IPS DF 6.9 (cell line): ENCODE measurements around the gene ETV3.

Experiments
- DNase-seq: peaks from one replicate; pipeline ENCODE4 v3.0.0-alpha.2; 2013; ENCODE audit warnings: low read depth, low spot score
- H3K27ac ChIP-seq: one replicate; pipeline ENCODE4 v1.5.1; 2013; ENCODE audit warnings: low read length, control low read depth
- H3K27me3 ChIP-seq: 2 replicates; pipeline ENCODE4 v1.6.1; 2013; ENCODE audit warnings: mild to moderate bottlenecking, low read length; ENCODE audit not compliant: control insufficient read depth, insufficient read depth
- H3K36me3 ChIP-seq: 2 replicates; pipeline ENCODE4 v1.6.1; 2013; ENCODE audit warnings: low read length; ENCODE audit not compliant: control insufficient read depth, insufficient read depth
- H3K4me1 ChIP-seq: 2 replicates; pipeline ENCODE4 v1.6.1; 2013; ENCODE audit warnings: low read length; ENCODE audit not compliant: control insufficient read depth, insufficient read depth
- H3K4me3 ChIP-seq: 2 replicates; pipeline ENCODE4 v1.5.1; 2013; ENCODE audit warnings: mild to moderate bottlenecking, low read length
- H3K9me3 ChIP-seq: 2 replicates; pipeline ENCODE4 v1.6.1; 2013; ENCODE audit warnings: low read length, inconsistent platforms; ENCODE audit not compliant: control insufficient read depth, insufficient read depth
- WGBS: extraction: QIAGEN DNeasy Blood & Tissue Kit; methylation state at CpG from one replicate; pipeline ENCODE4 v1.1.7; 2013; ENCODE audit warnings: mixed read lengths, missing lambda C conversion rate; ENCODE audit not compliant: insufficient read length, insufficient coverage; 5-methylcytosine and 5-hydroxymethylcytosine counted together

ETV3 gene

GRCh38 chr1:157139052-157139715, 989 bp upstream of the ETV3 start:
- WGBS = 100% methylated on average over 2 of the region's 9 CpGs
- peak overlapping the region; percentile 67; the same call in 1 of the 2 replicates for H3K4me3 ChIP-seq

GRCh38 chr1:157137408-157138219, 581 bp downstream of the ETV3 start:
- Histone ChIP-seq H3K4me1 (no peaks in the 10 kb centered on the region; the same call in 1 of the 2 replicates), H3K27me3 (no peaks in the 10 kb centered on the region), H3K9me3 (no peaks in the 10 kb centered on the region), H3K4me3 (peak overlapping the region; percentile 67), H3K36me3 (peaks cover 14% of the 10 kb centered on the region; the same call in 1 of the 2 replicates), H3K27ac (no peak overlapping the region)
- no peak for DNase-seq
- no CpG with 5 or more reads among the region's 36 CpGs for WGBS

More at GRCh38 chr1:157139052-157139715, 989 bp upstream of the ETV3 start:
- DNase-seq = no peak
- no peaks in the 10 kb centered on the region for H3K9me3 ChIP-seq
- no peak overlapping the region for H3K27ac ChIP-seq
- H3K4me1 ChIP-seq = no peaks in the 10 kb centered on the region; the same call in 1 of the 2 replicates
- no peaks in the 10 kb centered on the region for H3K27me3 ChIP-seq
- peaks cover 12% of the 10 kb centered on the region; the same call in 1 of the 2 replicates for H3K36me3 ChIP-seq

GRCh38 chr1:157137046-157137407, 1.2 kb downstream of the ETV3 start:
- no peak for DNase-seq
- Histone ChIP-seq H3K4me3 (peak overlapping the region; percentile 67; the same call in 1 of the 2 replicates), H3K27me3 (no peaks in the 10 kb centered on the region), H3K27ac (no peak overlapping the region), H3K4me1 (no peaks in the 10 kb centered on the region; the same call in 1 of the 2 replicates), H3K36me3 (peaks cover 14% of the 10 kb centered on the region; the same call in 1 of the 2 replicates), H3K9me3 (no peaks in the 10 kb centered on the region)
- no CpG with 5 or more reads among the region's 4 CpGs for WGBS

- H3K4me1 ChIP-seq = no peaks in the 10 kb centered on the region; the same call in 1 of the 2 replicates
- H3K4me3 ChIP-seq = no peak overlapping the region
- no peaks in the 10 kb centered on the region for H3K27me3 ChIP-seq
- H3K36me3 ChIP-seq = peaks cover 14% of the 10 kb centered on the region; the same call in 1 of the 2 replicates
- WGBS = no CpG with 5 or more reads among the region's 4 CpGs
- H3K9me3 ChIP-seq = no peaks in the 10 kb centered on the region
- no peak for DNase-seq
- H3K27ac ChIP-seq = no peak overlapping the region
These were observed 2.1 kb downstream of the ETV3 start for GRCh38 chr1:157136133-157136532.

- H3K4me1 ChIP-seq = no peaks in the 10 kb centered on the region; the same call in 1 of the 2 replicates
- DNase-seq = no peak
- H3K4me3 ChIP-seq = no peak overlapping the region
- peaks cover 14% of the 10 kb centered on the region; the same call in 1 of the 2 replicates for H3K36me3 ChIP-seq
- H3K27ac ChIP-seq = no peak overlapping the region
- H3K27me3 ChIP-seq = no peaks in the 10 kb centered on the region
- no peaks in the 10 kb centered on the region for H3K9me3 ChIP-seq
- WGBS = no CpG with 5 or more reads among the region's 1 CpG
These were observed 2.5 kb downstream of the ETV3 start for GRCh38 chr1:157135646-157136045.

- Histone ChIP-seq H3K36me3 (peaks cover 14% of the 10 kb centered on the region; the same call in 1 of the 2 replicates), H3K9me3 (no peaks in the 10 kb centered on the region), H3K4me1 (no peaks in the 10 kb centered on the region; the same call in 1 of the 2 replicates), H3K27me3 (no peaks in the 10 kb centered on the region), H3K27ac (no peak overlapping the region), H3K4me3 (no peak overlapping the region)
- DNase-seq = no peak
- no CpG with 5 or more reads among the region's 2 CpGs for WGBS
These were observed 3.1 kb downstream of the ETV3 start for GRCh38 chr1:157135070-157135469.

- H3K36me3 ChIP-seq = peaks cover 14% of the 10 kb centered on the region; the same call in 1 of the 2 replicates
- H3K9me3 ChIP-seq = no peaks in the 10 kb centered on the region
- H3K27ac ChIP-seq = no peak overlapping the region
- no peaks in the 10 kb centered on the region for H3K4me1 ChIP-seq
- WGBS = 100% methylated on average over 3 of the region's 4 CpGs
- no peak for DNase-seq
- no peak overlapping the region for H3K4me3 ChIP-seq
- H3K27me3 ChIP-seq = no peaks in the 10 kb centered on the region
These were observed 3.8 kb downstream of the ETV3 start for GRCh38 chr1:157134442-157134841.

GRCh38 chr1:157133426-157133825, 4.8 kb downstream of the ETV3 start:
- H3K4me3 ChIP-seq = no peak overlapping the region
- no peaks in the 10 kb centered on the region for H3K9me3 ChIP-seq
- no peak overlapping the region for H3K27ac ChIP-seq
- DNase-seq = no peak
- H3K4me1 ChIP-seq = no peaks in the 10 kb centered on the region
- H3K27me3 ChIP-seq = no peaks in the 10 kb centered on the region
- no CpG with 5 or more reads among the region's 2 CpGs for WGBS
- H3K36me3 ChIP-seq = peaks cover 14% of the 10 kb centered on the region; the same call in 1 of the 2 replicates

- H3K4me1 ChIP-seq = no peaks in the 10 kb centered on the region
These were observed 5.5 kb downstream of the ETV3 start for GRCh38 chr1:157132616-157133167.

GRCh38 chr1:157132111-157132510, 6.1 kb downstream of the ETV3 start:
- Histone ChIP-seq H3K27me3 (no peaks in the 10 kb centered on the region), H3K36me3 (peaks cover 14% of the 10 kb centered on the region; the same call in 1 of the 2 replicates), H3K27ac (no peak overlapping the region), H3K9me3 (no peaks in the 10 kb centered on the region), H3K4me1 (no peaks in the 10 kb centered on the region), H3K4me3 (no peak overlapping the region)
- no CpG with 5 or more reads among the region's 5 CpGs for WGBS
- no peak for DNase-seq

More at GRCh38 chr1:157132616-157133167, 5.5 kb downstream of the ETV3 start:
- no peaks in the 10 kb centered on the region for H3K9me3 ChIP-seq
- no peak overlapping the region for H3K4me3 ChIP-seq
- no peak overlapping the region for H3K27ac ChIP-seq
- H3K36me3 ChIP-seq = peaks cover 14% of the 10 kb centered on the region; the same call in 1 of the 2 replicates
- WGBS = no CpG with 5 or more reads among the region's 2 CpGs
- H3K27me3 ChIP-seq = no peaks in the 10 kb centered on the region
- no peak for DNase-seq
